ENCODE results near the gene MX1.

DNA sequence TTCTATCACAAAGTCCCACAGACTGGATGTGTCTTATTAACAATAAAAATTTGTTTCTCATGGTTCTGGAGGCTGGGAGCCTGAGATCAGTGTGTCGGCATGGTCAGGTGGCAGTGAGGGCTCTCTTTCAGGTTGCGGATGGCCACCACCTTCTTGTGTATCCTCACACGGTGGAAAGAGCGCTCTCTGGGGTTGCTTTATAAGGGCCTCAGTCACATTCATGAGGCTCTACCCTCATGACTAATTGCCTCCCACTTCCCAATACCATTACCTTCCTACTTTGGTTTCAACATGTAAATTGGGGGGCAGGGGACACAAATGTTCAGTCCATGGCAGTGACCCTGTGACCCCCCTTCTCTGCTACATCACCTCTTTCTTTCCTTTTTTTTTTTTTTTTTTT lies 20.7 kb upstream of the MX1 start:
- TF ChIP-seq, protein P1, sequence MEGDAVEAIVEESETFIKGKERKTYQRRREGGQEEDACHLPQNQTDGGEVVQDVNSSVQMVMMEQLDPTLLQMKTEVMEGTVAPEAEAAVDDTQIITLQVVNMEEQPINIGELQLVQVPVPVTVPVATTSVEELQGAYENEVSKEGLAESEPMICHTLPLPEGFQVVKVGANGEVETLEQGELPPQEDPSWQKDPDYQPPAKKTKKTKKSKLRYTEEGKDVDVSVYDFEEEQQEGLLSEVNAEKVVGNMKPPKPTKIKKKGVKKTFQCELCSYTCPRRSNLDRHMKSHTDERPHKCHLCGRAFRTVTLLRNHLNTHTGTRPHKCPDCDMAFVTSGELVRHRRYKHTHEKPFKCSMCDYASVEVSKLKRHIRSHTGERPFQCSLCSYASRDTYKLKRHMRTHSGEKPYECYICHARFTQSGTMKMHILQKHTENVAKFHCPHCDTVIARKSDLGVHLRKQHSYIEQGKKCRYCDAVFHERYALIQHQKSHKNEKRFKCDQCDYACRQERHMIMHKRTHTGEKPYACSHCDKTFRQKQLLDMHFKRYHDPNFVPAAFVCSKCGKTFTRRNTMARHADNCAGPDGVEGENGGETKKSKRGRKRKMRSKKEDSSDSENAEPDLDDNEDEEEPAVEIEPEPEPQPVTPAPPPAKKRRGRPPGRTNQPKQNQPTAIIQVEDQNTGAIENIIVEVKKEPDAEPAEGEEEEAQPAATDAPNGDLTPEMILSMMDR (IDR thresholded peaks at IDR 0.05): no peak
- TF ChIP-seq POLR2A (IDR thresholded peaks at IDR 0.05): no peak
